Liver (tissue), 9 donors: ENCODE measurements around the gene NTM. TPM values are rescaled to one million over a fixed set of nuclear protein-coding genes. Genes with fewer than 3 reads are reported as not detected.

Experiments
- DNase-seq: peaks from one replicate; pipeline ENCODE4 v3.0.0-alpha.2; 2017; ENCODE audit warnings: low spot score
- H3K27ac ChIP-seq, 2 donors: one replicate each; pipeline ENCODE4 v1.7.0; 2013; ENCODE audit warnings: inconsistent platforms in 2 of 2, low read length in 2 of 2, control low read depth in 1 of 2, low read depth in 1 of 2, mild to moderate bottlenecking in 1 of 2
- H3K27me3 ChIP-seq, 4 donors: one replicate each; pipeline versions ENCODE4 v1.6.1 to v1.7.0; 2013; ENCODE audit warnings: low read length in 3 of 4, inconsistent platforms in 1 of 4, mild to moderate bottlenecking in 1 of 4, moderate library complexity in 1 of 4; ENCODE audit not compliant: control insufficient read depth in 4 of 4, insufficient read depth in 4 of 4
- H3K36me3 ChIP-seq, 4 donors: one replicate each; pipeline versions ENCODE4 v1.6.1 to v1.7.0; 2013; ENCODE audit warnings: low read length in 3 of 4, mild to moderate bottlenecking in 3 of 4, low read depth in 1 of 4, moderate library complexity in 1 of 4; ENCODE audit not compliant: control insufficient read depth in 4 of 4, insufficient read depth in 3 of 4
- H3K4me1 ChIP-seq, 4 donors: one replicate each; pipeline versions ENCODE4 v1.6.1 to v1.7.0; 2013; ENCODE audit warnings: low read length in 3 of 4, mild to moderate bottlenecking in 3 of 4, moderate library complexity in 1 of 4; ENCODE audit not compliant: control insufficient read depth in 4 of 4, insufficient read depth in 4 of 4
- H3K4me3 ChIP-seq, 3 donors: one replicate each; pipeline versions ENCODE4 v1.6.1 to v1.7.0; 2013; ENCODE audit warnings: low read length in 3 of 3, control low read depth in 1 of 3, low read depth in 1 of 3, mild to moderate bottlenecking in 1 of 3
- H3K9ac ChIP-seq, 2 donors: one replicate each; pipeline ENCODE4 v1.7.0; 2013; ENCODE audit warnings: low read length in 2 of 2, mild to moderate bottlenecking in 2 of 2, moderate library complexity in 2 of 2, control low read depth in 1 of 2, low read depth in 1 of 2
- H3K9me3 ChIP-seq, 4 donors: one replicate each; pipeline versions ENCODE4 v1.6.1 to v1.7.0; 2013; ENCODE audit warnings: low read length in 3 of 4; ENCODE audit not compliant: control insufficient read depth in 4 of 4
- CTCF ChIP-seq: fragments of 150-350 bp; IDR thresholded peaks from 2 replicates; pipeline ENCODE4 v1.5.1; 2017; ENCODE audit warnings: improper control_type of control experiment, low read depth, low read length; ENCODE audit not compliant: missing input control
- EGR1 ChIP-seq, 2 donors: IDR thresholded peaks; 2 replicates each; pipeline ENCODE4 v1.6.1; 2016 to 2018; ENCODE audit warnings: antibody characterized with exemption in 2 of 2, low read depth in 2 of 2
- FOXA1 ChIP-seq: IDR thresholded peaks from 2 replicates; pipeline ENCODE4 v1.6.1; 2016; ENCODE audit warnings: antibody characterized with exemption
- FOXA2 ChIP-seq: IDR thresholded peaks from 2 replicates; pipeline ENCODE4 v1.6.1; 2016; ENCODE audit warnings: antibody characterized with exemption
- GABPA ChIP-seq, 2 donors: IDR thresholded peaks in 1 of 2; conservative IDR thresholded peaks in 1 of 2; 2 replicates each; pipeline ENCODE4 v1.6.1; 2016; ENCODE audit warnings: antibody characterized with exemption in 2 of 2, mild to moderate bottlenecking in 1 of 2, moderate library complexity in 1 of 2
- HNF4A ChIP-seq, 2 donors: conservative IDR thresholded peaks; 2 replicates each; pipeline ENCODE4 v1.6.1; 2016; ENCODE audit warnings: antibody characterized with exemption in 2 of 2, mild to moderate bottlenecking in 2 of 2
- HNF4G ChIP-seq: IDR thresholded peaks from 2 replicates; pipeline ENCODE4 v1.6.1; 2016; ENCODE audit warnings: antibody characterized with exemption
- MAX ChIP-seq: IDR thresholded peaks from 2 replicates; pipeline ENCODE4 v1.6.1; 2016; ENCODE audit warnings: antibody characterized with exemption
- NR2F2 ChIP-seq: IDR thresholded peaks from 2 replicates; pipeline ENCODE4 v1.6.1; 2016; ENCODE audit warnings: antibody characterized with exemption
- RAD21 ChIP-seq, 2 donors: IDR thresholded peaks; 2 replicates each; pipeline ENCODE4 v1.6.1; 2016; ENCODE audit warnings: antibody characterized with exemption in 2 of 2, mild to moderate bottlenecking in 2 of 2
- REST ChIP-seq: IDR thresholded peaks from 2 replicates; pipeline ENCODE4 v1.6.1; 2016; ENCODE audit warnings: antibody characterized with exemption, mild to moderate bottlenecking
- RXRA ChIP-seq, 2 donors: IDR thresholded peaks; 2 replicates each; pipeline ENCODE4 v1.6.1; 2017 to 2018; ENCODE audit warnings: antibody characterized with exemption in 2 of 2, mild to moderate bottlenecking in 1 of 2
- TAF1 ChIP-seq: conservative IDR thresholded peaks from 2 replicates; pipeline ENCODE4 v1.6.1; 2016; ENCODE audit warnings: antibody characterized with exemption, mild to moderate bottlenecking
- YY1 ChIP-seq: IDR thresholded peaks from 2 replicates; pipeline ENCODE4 v1.6.1; 2016; ENCODE audit warnings: antibody characterized with exemption, mild to moderate bottlenecking
- ZBTB33 ChIP-seq: IDR thresholded peaks from 2 replicates; pipeline ENCODE4 v1.6.1; 2016; ENCODE audit warnings: antibody characterized with exemption
- WGBS: extraction: QIAGEN DNeasy Blood & Tissue Kit; methylation state at CpG from one replicate; pipeline ENCODE4 v1.1.7; 2013; 5-methylcytosine and 5-hydroxymethylcytosine counted together
- polyA plus RNA-seq, 2 donors: library from polyadenylated mRNA; stranded (reverse) in 1 of 2; unstranded in 1 of 2; fragments of 200-250 nt in 1 of 2; fragments of >200 nt in 1 of 2; fragmentation: Nextera tagmentation in 1 of 2; extraction: Ambion mirVana in 1 of 2; gene quantifications; one replicate each; pipeline versions ENCODE4 v1.2.1 to v1.2.3, GENCODE V29; 2013 to 2015
- total RNA-seq, 2 donors: library from RNA; depleted of rRNA; stranded (reverse); fragments of >200 nt; gene quantifications; one replicate each; pipeline ENCODE4 v1.2.3, GENCODE V29; 2014
- donor health status: healthy.
- donor health status: healthy.
- donor health status: healthy.
- donor health status: healthy.
- donor health status: healthy.

Gene NTM
- total and polyA plus RNA-seq, 4 donors, result 0.08 to 1.1 (median 0.08) TPM; not detected in 1

- H3K9ac ChIP-seq, result no peak overlapping the region
- H3K36me3 ChIP-seq, result no peaks in the 10 kb centered on the region
- TF ChIP-seq YY1, result no peak
- TF ChIP-seq CTCF, result no peak
- TF ChIP-seq ZBTB33, result no peak
- no peak for TF ChIP-seq GABPA (IDR thresholded peaks at IDR 0.05 in 1 of 2, conservative IDR thresholded peaks at IDR 0.05 in 1 of 2)
- no peak for TF ChIP-seq EGR1 (IDR thresholded peaks at IDR 0.05; ENCODE audit: low read depth in 2 of 2)
- no peak for TF ChIP-seq MAX
- TF ChIP-seq REST, result no peak
- no peak for TF ChIP-seq FOXA1
- no peak for TF ChIP-seq FOXA2
- no peak for TF ChIP-seq NR2F2
- no peak for TF ChIP-seq HNF4G
- no peak for TF ChIP-seq HNF4A (conservative IDR thresholded peaks at IDR 0.05)
- no peak for TF ChIP-seq TAF1
- no peak for TF ChIP-seq RAD21 (IDR thresholded peaks at IDR 0.05)
- no peaks in the 10 kb centered on the region for H3K4me1 ChIP-seq
- WGBS, result 87% methylated on average over 7 of the region's 7 CpGs
- H3K4me3 ChIP-seq, result no peak overlapping the region
- H3K9me3 ChIP-seq, result no peaks in the 10 kb centered on the region
- peaks cover 0 to 3% (median 1%) of the 10 kb centered on the region in 4 donors for H3K27me3 ChIP-seq
- DNase-seq, result no peak
- H3K27ac ChIP-seq, result no peak overlapping the region
These were observed 388.3 kb downstream of the NTM start for GRCh38 chr11:131758726-131759125.

GRCh38 chr11:131759140-131759539 is 388.7 kb downstream of the NTM start:
- TF ChIP-seq HNF4G, result no peak
- no peak for TF ChIP-seq FOXA2
- no peak for TF ChIP-seq RXRA (IDR thresholded peaks at IDR 0.05)
- Histone ChIP-seq H3K4me3 (no peak overlapping the region), H3K4me1 (no peaks in the 10 kb centered on the region), H3K9me3 (no peaks in the 10 kb centered on the region), H3K9ac (no peak overlapping the region), H3K36me3 (no peaks in the 10 kb centered on the region), H3K27me3 (peaks cover 0 to 3% (median 1%) of the 10 kb centered on the region in 4 donors), H3K27ac (no peak overlapping the region)
- 87% methylated on average over 2 of the region's 2 CpGs for WGBS
- DNase-seq, result no peak
